Measurements from ENCODE around the gene TSSK1B. TPM values are rescaled to one million over a fixed set of nuclear protein-coding genes. Genes with fewer than 3 reads are reported as not detected.
"Not testable (repeated sequence)": the region's sequence is repeated elsewhere in the genome, so short reads cannot be mapped to it uniquely, and the experiment has no call there.

The TSSK1B gene
- total RNA-seq, 1 donor from 2014 or later = not detected

DNA sequence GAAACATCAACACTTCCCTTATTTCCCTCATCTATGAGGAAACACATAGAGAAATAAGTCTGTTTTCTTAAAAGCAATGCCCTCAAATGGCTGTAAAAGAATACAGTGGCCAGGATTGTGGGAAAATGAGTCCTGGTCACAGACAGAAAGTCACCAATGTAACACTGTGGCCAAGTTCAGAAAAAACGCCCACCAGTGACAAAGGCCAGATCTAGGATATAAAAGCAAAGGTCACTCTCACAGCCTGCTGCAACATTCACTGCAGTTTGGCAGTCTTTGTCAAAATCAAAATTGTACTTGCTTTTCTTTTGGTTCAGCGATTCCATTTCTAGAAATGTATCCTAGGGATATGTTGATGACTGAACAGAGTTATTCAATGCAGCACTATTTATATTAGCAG is 30.5 kb downstream of the TSSK1B start:
- DNase-seq (ENCODE audit: low read depth in 2 of 2) = no peak

DNA sequence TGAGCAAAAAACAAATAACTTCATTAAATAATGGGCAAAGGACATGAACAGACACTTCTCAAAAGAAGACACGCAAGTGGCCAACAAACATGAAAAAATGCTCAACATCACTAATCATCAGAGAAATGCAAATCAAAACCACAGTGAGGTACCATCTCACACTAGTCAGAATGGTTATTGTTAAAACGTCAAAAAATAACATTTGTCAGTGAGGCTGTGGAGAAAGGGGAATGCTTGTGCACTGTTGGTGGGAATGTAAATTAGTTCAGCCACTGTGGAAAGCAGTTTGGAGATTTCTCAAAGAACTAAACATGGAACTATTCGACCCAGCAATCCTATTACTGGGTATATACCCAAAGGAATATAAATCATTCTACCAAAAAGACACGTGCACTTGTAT is 36.8 kb downstream of the TSSK1B start:
- DNase-seq (ENCODE audit: low read depth in 2 of 2) = not testable (repeated sequence)

DNA sequence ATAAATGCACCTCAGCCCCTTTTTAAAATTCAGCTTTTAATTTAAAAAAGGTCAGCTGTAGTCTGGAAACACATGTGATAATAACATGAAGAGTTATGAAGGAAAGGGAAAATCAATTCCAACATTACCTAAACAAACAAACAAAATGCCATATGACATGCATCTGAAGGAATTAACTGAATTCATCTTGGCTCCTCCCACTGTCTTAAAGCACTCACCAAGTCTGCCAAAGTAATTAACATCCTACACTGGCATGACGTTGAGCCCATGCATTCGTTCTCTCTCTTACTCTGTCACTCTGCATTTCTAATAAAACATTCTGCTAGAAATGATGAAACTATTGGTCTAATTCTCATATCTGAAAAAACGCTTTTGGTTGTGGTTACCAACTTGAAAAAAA is 37.7 kb downstream of the TSSK1B start:
- DNase-seq (ENCODE audit: low read depth in 2 of 2) = no peak

DNA sequence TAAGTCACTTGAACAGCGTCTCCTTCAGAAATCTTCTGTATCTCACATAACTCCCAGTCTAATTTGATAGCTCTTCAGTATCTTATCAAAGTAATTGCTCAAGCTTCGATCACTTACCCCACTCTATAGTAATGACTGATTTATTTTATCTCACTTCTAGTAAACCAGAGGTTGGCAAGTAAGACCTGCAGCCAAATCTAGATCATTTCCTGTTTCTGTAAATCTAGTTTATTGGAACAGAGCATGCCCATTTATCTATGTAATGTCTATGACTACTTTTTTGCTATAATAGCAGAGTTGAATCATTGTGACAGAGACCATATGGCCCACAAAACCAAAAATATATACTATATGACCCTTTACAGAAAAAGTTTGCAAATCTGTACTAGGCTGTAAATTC is 40.1 kb downstream of the TSSK1B start:
- DNase-seq (ENCODE audit: low read depth in 2 of 2) = no peak

DNA sequence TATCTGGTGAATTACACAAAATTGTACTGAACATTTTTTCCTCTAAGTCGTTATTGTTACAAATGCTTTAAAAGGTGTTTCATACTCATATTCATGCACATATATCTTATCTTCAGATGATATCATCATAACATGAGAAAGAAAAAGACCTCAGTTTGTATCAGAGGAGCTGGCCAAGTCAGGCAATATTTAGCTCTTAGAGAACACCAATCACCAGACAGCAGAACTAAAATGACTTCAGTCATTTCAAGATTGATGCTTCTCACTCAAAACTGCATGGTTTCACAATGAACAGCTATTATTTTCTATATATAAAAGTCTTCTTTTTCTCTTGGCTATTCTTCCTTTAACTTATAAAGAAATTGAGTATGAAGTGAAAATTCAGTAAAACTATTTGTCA is 44.6 kb downstream of the TSSK1B start:
- DNase-seq (ENCODE audit: low read depth in 2 of 2) = no peak

DNA sequence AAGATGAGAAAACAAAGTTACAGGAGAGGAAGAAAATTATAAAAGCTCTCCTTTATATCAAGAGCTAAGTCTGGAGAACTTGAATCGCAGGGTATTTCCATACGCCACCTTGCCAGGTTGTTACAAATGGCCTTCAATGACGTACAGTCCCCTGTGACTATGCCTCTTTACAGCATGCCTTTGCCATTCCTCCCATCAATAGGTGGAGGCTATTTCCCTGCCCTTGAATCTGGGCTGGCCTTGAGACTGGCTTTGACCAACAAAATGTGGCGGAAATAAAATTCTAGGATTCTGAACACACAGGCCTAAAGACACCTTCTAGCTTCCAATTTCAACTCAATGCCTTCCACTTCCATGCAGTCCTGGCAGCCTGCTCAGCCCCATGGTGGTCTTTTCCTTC is 45.7 kb downstream of the TSSK1B start:
- no peak for DNase-seq (ENCODE audit: low read depth in 2 of 2)

DNA sequence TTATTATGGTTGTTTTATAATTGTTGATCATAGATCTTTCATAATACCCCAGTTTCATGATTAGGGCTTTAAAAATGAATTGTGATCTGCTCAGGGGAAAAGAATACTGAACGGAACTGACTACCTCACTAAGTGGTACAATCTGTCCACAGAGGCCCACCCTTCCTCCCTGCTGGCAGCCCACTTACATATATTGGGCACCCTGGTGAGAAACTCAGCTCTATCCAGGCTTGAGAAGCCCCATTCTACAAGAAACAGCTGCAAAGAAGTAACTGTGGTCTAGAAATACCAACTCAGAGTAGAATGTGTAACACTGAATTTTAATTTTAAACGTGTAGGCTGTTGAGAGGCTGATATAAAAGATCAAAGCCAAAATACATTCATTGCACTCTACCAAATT is 46.9 kb downstream of the TSSK1B start:
- no peak for DNase-seq (ENCODE audit: low read depth in 2 of 2)

DNA sequence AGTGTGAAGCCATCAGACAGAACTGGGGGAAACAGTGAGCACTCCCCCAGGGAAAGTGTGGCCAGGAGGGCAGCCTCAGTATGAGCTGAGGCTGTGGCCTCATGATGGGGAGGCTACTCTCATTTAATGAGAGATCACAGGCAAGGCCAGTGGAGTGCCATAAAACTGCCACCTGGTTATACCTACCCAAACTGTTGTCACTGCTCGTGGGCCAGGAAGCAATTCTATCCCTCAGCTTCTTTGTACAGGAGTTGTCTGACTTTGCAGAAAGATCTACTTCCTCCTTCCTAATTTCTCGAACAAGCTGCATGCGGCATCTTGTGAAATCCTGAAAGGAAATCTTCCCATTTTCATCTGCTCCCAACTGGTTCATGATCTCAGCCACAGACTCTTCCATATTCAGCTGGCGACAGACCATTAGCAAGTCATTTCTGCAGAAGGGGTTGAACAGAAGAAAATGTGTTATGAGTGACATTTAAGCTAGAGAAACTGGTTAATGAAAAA is 50.0 kb downstream of the TSSK1B start:
- DNase-seq (ENCODE audit: low read depth in 2 of 2) = no peak

DNA sequence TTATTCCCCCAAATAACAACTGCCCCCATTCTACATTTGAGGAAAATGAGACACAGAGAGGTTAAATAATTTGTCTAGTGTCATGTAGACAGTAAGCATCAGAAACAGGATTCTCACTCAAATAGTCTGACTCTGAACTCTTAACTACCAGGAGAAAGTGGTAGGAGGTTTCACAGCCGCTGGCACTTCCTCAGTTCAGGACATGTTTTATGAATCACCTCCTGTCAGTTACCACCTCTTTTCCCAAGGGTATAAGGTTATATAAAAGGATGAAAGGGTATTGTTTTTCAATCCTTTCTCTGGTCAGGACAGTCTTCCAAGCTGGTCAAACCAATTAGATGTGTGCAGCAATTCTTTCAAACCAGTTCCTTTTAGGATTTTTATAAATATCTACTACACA is 52.1 kb downstream of the TSSK1B start:
- DNase-seq (ENCODE audit: low read depth in 2 of 2) = peak in 1 of 2 donors; percentile 75

Other genes starting within 250 kb of the TSSK1B start
- 10.1 and 19.0 TPM in 2 replicates for gene MCC, start 53.5 kb upstream of the TSSK1B start, total RNA-seq
- gene YTHDC2, start 78.7 kb upstream of the TSSK1B start, total RNA-seq = 32.4 and 34.5 TPM in 2 replicates